GM12864 (cell line): ENCODE data around the gene HTR3A.
"Not testable (repeated sequence)": the region's sequence is repeated elsewhere in the genome, so short reads cannot be mapped to it uniquely, and the experiment has no call there.

Experiments
- DNase-seq: peaks from one replicate; pipeline ENCODE4 v3.0.0-alpha.2; 2011; ENCODE audit warnings: low read depth
- H3K4me3 ChIP-seq: 2 replicates; pipeline ENCODE4 v1.5.1; 2011; ENCODE audit warnings: mild to moderate bottlenecking, low read depth, low read length, control low read depth
- CTCF ChIP-seq: IDR thresholded peaks from 2 replicates; pipeline ENCODE4 v1.5.1; 2011; ENCODE audit warnings: low read depth, mild to moderate bottlenecking, moderate library complexity, low read length, control low read depth, inconsistent platforms; ENCODE audit errors: missing control alignments

Gene HTR3A

GRCh38 chr11:113974741-113975470, at the start of gene HTR3A:
Gene HTR3A (plus strand): TSS chr11:113975108. CDS start chr11:113975326, 218 bp downstream.
- TF ChIP-seq CTCF: no peak
- no peak for DNase-seq
- no peak within 1 kb of the TSS for H3K4me3 ChIP-seq

GRCh38 chr11:113926273-113927197, 48.4 kb upstream of the HTR3A start:
- no peak overlapping the region for H3K4me3 ChIP-seq
- no peak for TF ChIP-seq CTCF
- no peak for DNase-seq

- TF ChIP-seq CTCF: no peak
- H3K4me3 ChIP-seq: no peak overlapping the region
- DNase-seq: no peak
These were observed 46.6 kb upstream of the HTR3A start for GRCh38 chr11:113928311-113928710.

- no peak overlapping the region for H3K4me3 ChIP-seq
- TF ChIP-seq CTCF: no peak
- no peak for DNase-seq
These were observed 42.1 kb upstream of the HTR3A start for GRCh38 chr11:113932788-113933187.

GRCh38 chr11:113934193-113934592, 40.7 kb upstream of the HTR3A start:
- not testable (repeated sequence) for DNase-seq

GRCh38 chr11:113934761-113935160, 40.1 kb upstream of the HTR3A start:
- no peak overlapping the region for H3K4me3 ChIP-seq
- no peak for DNase-seq
- TF ChIP-seq CTCF: no peak

More at GRCh38 chr11:113934193-113934592, 40.7 kb upstream of the HTR3A start:
- H3K4me3 ChIP-seq: not testable (repeated sequence)

- DNase-seq: no peak
- TF ChIP-seq CTCF: no peak
- no peak overlapping the region for H3K4me3 ChIP-seq
These were observed 39.0 kb upstream of the HTR3A start for GRCh38 chr11:113935858-113936257.
